GM21526 (cell line): ENCODE measurements around the gene INO80C.
"Not testable (repeated sequence)": the region's sequence is repeated elsewhere in the genome, so short reads cannot be mapped to it uniquely, and the experiment has no call there.

Source experiments
- ATAC-seq: cut with Tn5 transposase; IDR thresholded peaks from one replicate; pipeline ENCODE4 v1.9.1; 2021; ENCODE audit warnings: moderate library complexity; ENCODE audit not compliant: unreplicated experiment, low FRiP score

Gene INO80C

GRCh38 chr18:35463827-35464226, 33.9 kb downstream of the INO80C start:
- ATAC-seq: no peak

- ATAC-seq: no peak
These were observed 34.7 kb downstream of the INO80C start for GRCh38 chr18:35463050-35463449.

GRCh38 chr18:35460736-35461161, 37.0 kb downstream of the INO80C start:
- no peak for ATAC-seq

- ATAC-seq: no peak
These were observed 37.8 kb downstream of the INO80C start for GRCh38 chr18:35459997-35460396.

- no peak for ATAC-seq
These were observed 38.9 kb downstream of the INO80C start for GRCh38 chr18:35458677-35459441.

GRCh38 chr18:35458271-35458670, 39.5 kb downstream of the INO80C start:
- no peak for ATAC-seq

GRCh38 chr18:35457140-35457704, 40.5 kb downstream of the INO80C start:
- ATAC-seq: no peak

GRCh38 chr18:35455926-35456763, 41.6 kb downstream of the INO80C start:
- ATAC-seq: no peak

GRCh38 chr18:35454803-35455202, 43.0 kb downstream of the INO80C start:
- ATAC-seq: no peak

GRCh38 chr18:35453065-35453464, 44.7 kb downstream of the INO80C start:
- not testable (repeated sequence) for ATAC-seq

- no peak for ATAC-seq
These were observed 45.8 kb downstream of the INO80C start for GRCh38 chr18:35451916-35452315.

- no peak for ATAC-seq
These were observed 46.7 kb downstream of the INO80C start for GRCh38 chr18:35451032-35451431.

- ATAC-seq: no peak
These were observed 53.1 kb downstream of the INO80C start for GRCh38 chr18:35444636-35445035.

- ATAC-seq: no peak
These were observed 53.9 kb downstream of the INO80C start for GRCh38 chr18:35443847-35444246.

GRCh38 chr18:35443434-35443833, 54.3 kb downstream of the INO80C start:
- no peak for ATAC-seq

- ATAC-seq: no peak
These were observed 55.1 kb downstream of the INO80C start for GRCh38 chr18:35442701-35443100.

- ATAC-seq: no peak
These were observed 55.7 kb downstream of the INO80C start for GRCh38 chr18:35441857-35442595.

GRCh38 chr18:35438480-35439234, 59.1 kb downstream of the INO80C start:
- ATAC-seq: no peak

- ATAC-seq: no peak
These were observed 59.9 kb downstream of the INO80C start for GRCh38 chr18:35437836-35438235.

- no peak for ATAC-seq
These were observed 61.6 kb downstream of the INO80C start for GRCh38 chr18:35436076-35436649.
